WTC11 (cell line): Measurements from ENCODE around the gene IDH3A. TPM values are rescaled to one million over a fixed set of nuclear protein-coding genes. Genes with fewer than 3 reads are reported as not detected.
"Not testable (repeated sequence)": the region's sequence is repeated elsewhere in the genome, so short reads cannot be mapped to it uniquely, and the experiment has no call there.

ENCODE experiments used
- ATAC-seq: fragments of 200-7000 bp; cut with Tn5 transposase; 2 replicates; pipeline ENCODE4 v1.10.0; 2021; ENCODE audit warnings: mild to moderate bottlenecking, moderate library complexity
- CTCF ChIA-PET: fragments of 300-600 bp; sonication (Branson Sonifier 250); formaldehyde crosslinking; loops from one replicate; lab custom pipeline; 2021; ENCODE audit warnings: antibody characterized with exemption; lab: Charles Lee
- POLR2A ChIA-PET: fragments of 350-600 bp; sonication (Branson Sonifier 250); formaldehyde crosslinking; loops from one replicate; lab custom pipeline; 2021; ENCODE audit warnings: antibody characterized with exemption; lab: Charles Lee
- DNase-seq: peaks from one replicate; pipeline ENCODE4 v3.0.0; 2021; ENCODE audit warnings: low spot score
- H3K27ac Mint-ChIP-seq: 2 replicates; pipeline ENCODE4 v1.8.0; 2021; ENCODE audit warnings: mixed read lengths
- H3K27me3 Mint-ChIP-seq: 2 replicates; pipeline ENCODE4 v1.8.0; 2021; ENCODE audit warnings: low read depth, mild to moderate bottlenecking, moderate library complexity, mixed read lengths
- H3K36me3 Mint-ChIP-seq: 2 replicates; pipeline ENCODE4 v1.8.0; 2021; ENCODE audit warnings: mixed read lengths
- H3K4me1 Mint-ChIP-seq: 2 replicates; pipeline ENCODE4 v1.8.0; 2022; ENCODE audit warnings: mixed read lengths
- H3K4me3 Mint-ChIP-seq: 2 replicates; pipeline ENCODE4 v1.8.0; 2021; ENCODE audit warnings: mild to moderate bottlenecking, moderate library complexity, mixed read lengths
- H3K9me3 Mint-ChIP-seq: 2 replicates; pipeline ENCODE4 v1.8.0; 2021; ENCODE audit warnings: mixed read lengths
- ESRRA ChIP-seq: sonication (generic); formaldehyde crosslinking; IDR thresholded peaks from 2 replicates; pipeline ENCODE4 v1.8.1; 2022; ENCODE audit warnings: mild to moderate bottlenecking, missing genetic modification reagents, borderline replicate concordance
- FOXP4 ChIP-seq: sonication (generic); formaldehyde crosslinking; IDR thresholded peaks from 2 replicates; pipeline ENCODE4 v1.8.0; 2022; ENCODE audit warnings: mild to moderate bottlenecking, missing genetic modification reagents
- MLX ChIP-seq: sonication (generic); formaldehyde crosslinking; IDR thresholded peaks from 2 replicates; pipeline ENCODE4 v1.8.1; 2023; ENCODE audit warnings: mild to moderate bottlenecking, missing genetic modification reagents, moderate library complexity
- MYBL2 ChIP-seq: sonication (generic); formaldehyde crosslinking; IDR thresholded peaks from 2 replicates; pipeline ENCODE4 v1.8.1; 2023; ENCODE audit warnings: mild to moderate bottlenecking, moderate library complexity, missing genetic modification reagents
- NFYB ChIP-seq: sonication (generic); formaldehyde crosslinking; conservative IDR thresholded peaks from 2 replicates; pipeline ENCODE4 v1.8.0; 2022; ENCODE audit warnings: low read depth, missing genetic modification reagents
- PRDM15 ChIP-seq: sonication (generic); formaldehyde crosslinking; IDR thresholded peaks from 2 replicates; pipeline ENCODE4 v1.8.0; 2022; ENCODE audit warnings: missing genetic modification reagents
- RELA ChIP-seq: sonication (generic); formaldehyde crosslinking; IDR thresholded peaks from 2 replicates; pipeline ENCODE4 v1.8.1; 2022; ENCODE audit warnings: missing genetic modification reagents, mild to moderate bottlenecking, borderline replicate concordance
- TCF7 ChIP-seq: sonication (generic); formaldehyde crosslinking; IDR thresholded peaks from 2 replicates; pipeline ENCODE4 v1.8.0; 2022; ENCODE audit warnings: mild to moderate bottlenecking, low read depth, missing genetic modification reagents, moderate library complexity
- ZNF396 ChIP-seq: fragments of 250-450 bp; sonication (Bioruptor Pico); IDR thresholded peaks from 2 replicates; pipeline ENCODE4 v1.8.0; 2021; ENCODE audit warnings: mild to moderate bottlenecking, moderate library complexity, borderline replicate concordance
- total RNA-seq: library from RNA; stranded (reverse); gene quantifications from 3 replicates; pipeline ENCODE4 v1.2.3, GENCODE V29; 2021
- TF ChIP-seq, protein P1 (sequence below): sonication (generic); formaldehyde crosslinking; conservative IDR thresholded peaks from 2 replicates; pipeline ENCODE4 v1.8.1; 2023; ENCODE audit warnings: mild to moderate bottlenecking, low read depth, missing genetic modification reagents, moderate library complexity
- TF ChIP-seq, protein P2 (sequence below): fragments of 250-450 bp; sonication (Bioruptor Pico); IDR thresholded peaks from 2 replicates; pipeline ENCODE4 v1.9.0; 2021; ENCODE audit warnings: moderate library complexity, mild to moderate bottlenecking, inconsistent platforms, borderline replicate concordance

The IDH3A gene
- total RNA-seq, 1 experiment from 2014 or later, result 56.6 TPM

- peak overlapping the region; percentile 98 for H3K4me3 Mint-ChIP-seq
- TF ChIP-seq, protein P1, sequence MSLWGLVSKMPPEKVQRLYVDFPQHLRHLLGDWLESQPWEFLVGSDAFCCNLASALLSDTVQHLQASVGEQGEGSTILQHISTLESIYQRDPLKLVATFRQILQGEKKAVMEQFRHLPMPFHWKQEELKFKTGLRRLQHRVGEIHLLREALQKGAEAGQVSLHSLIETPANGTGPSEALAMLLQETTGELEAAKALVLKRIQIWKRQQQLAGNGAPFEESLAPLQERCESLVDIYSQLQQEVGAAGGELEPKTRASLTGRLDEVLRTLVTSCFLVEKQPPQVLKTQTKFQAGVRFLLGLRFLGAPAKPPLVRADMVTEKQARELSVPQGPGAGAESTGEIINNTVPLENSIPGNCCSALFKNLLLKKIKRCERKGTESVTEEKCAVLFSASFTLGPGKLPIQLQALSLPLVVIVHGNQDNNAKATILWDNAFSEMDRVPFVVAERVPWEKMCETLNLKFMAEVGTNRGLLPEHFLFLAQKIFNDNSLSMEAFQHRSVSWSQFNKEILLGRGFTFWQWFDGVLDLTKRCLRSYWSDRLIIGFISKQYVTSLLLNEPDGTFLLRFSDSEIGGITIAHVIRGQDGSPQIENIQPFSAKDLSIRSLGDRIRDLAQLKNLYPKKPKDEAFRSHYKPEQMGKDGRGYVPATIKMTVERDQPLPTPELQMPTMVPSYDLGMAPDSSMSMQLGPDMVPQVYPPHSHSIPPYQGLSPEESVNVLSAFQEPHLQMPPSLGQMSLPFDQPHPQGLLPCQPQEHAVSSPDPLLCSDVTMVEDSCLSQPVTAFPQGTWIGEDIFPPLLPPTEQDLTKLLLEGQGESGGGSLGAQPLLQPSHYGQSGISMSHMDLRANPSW, result no peak
- 0 out of 2 replicates have a peak, but pooled peaks have one; percentile 0 for TF ChIP-seq NFYB (CRISPR knock-in tag)
- TF ChIP-seq, protein P2, sequence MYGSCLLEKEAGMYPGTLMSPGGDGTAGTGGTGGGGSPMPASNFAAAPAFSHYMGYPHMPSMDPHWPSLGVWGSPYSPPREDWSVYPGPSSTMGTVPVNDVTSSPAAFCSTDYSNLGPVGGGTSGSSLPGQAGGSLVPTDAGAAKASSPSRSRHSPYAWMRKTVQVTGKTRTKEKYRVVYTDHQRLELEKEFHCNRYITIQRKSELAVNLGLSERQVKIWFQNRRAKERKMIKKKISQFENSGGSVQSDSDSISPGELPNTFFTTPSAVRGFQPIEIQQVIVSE (CRISPR knock-in tag), result no peak
- TF ChIP-seq, all 79 proteins: peak for 1
- peak; percentile 23 for ATAC-seq
- no peak for DNase-seq
- CTCF ChIA-PET, result interaction anchor here (0.7 to 2.7 kb wide), 9 partner anchors 17 to 1113 kb away, joined by 3 to 24 read pairs (median 3); partner anchors contain the start of genes ACSBG1 and CIB2
- Mint-ChIP-seq H3K36me3 (no peaks in the 10 kb centered on the region), H3K27me3 (peaks cover 4% of the 10 kb centered on the region; the same call in 1 of the 2 replicates), H3K9me3 (no peaks in the 10 kb centered on the region), H3K27ac (peak overlapping the region; percentile 94), H3K4me1 (peaks cover 23% of the 10 kb centered on the region)
- POLR2A ChIA-PET, result interaction anchor here (0.6 to 1.9 kb wide), 4 partner anchors 9 to 668 kb away, joined by 4 to 12 read pairs (median 4); partner anchors contain the start of gene CIB2
Observed at GRCh38 chr15:78148392-78149067, 632 bp upstream of the IDH3A start.

GRCh38 chr15:78149805-78150751 is 916 bp downstream of the IDH3A start:
- Mint-ChIP-seq H3K27me3 (peaks cover 4% of the 10 kb centered on the region; the same call in 1 of the 2 replicates), H3K4me1 (peaks cover 24% of the 10 kb centered on the region), H3K4me3 (peak overlapping the region; percentile 89), H3K36me3 (no peaks in the 10 kb centered on the region), H3K9me3 (no peaks in the 10 kb centered on the region), H3K27ac (peak overlapping the region; percentile 54; the same call in 1 of the 2 replicates)
- ChIA-PET POLR2A (interaction anchor here (1.0 to 1.9 kb wide), 2 partner anchors 19 to 149 kb away, joined by 3 to 12 read pairs; partner anchors contain the start of genes CIB2 and SKIC8), CTCF (interaction anchor here (0.8 to 2.7 kb wide), 7 partner anchors 11 to 1115 kb away, joined by 3 to 24 read pairs (median 4); partner anchors contain the start of gene CIB2)
- TF ChIP-seq PRDM15 (CRISPR knock-in tag) (no peak), MLX (no peak), RELA (CRISPR knock-in tag) (peak; percentile 11; the same call in 1 of the 2 replicates), FOXP4 (CRISPR knock-in tag) (0 out of 2 replicates have a peak, but pooled peaks have one; percentile 5), MYBL2 (CRISPR knock-in tag) (no peak), ESRRA (CRISPR knock-in tag) (0 out of 2 replicates have a peak, but pooled peaks have one; percentile 1), ZNF396 (no peak), TCF7 (no peak)
- DNase-seq, result peak; percentile 32
- ATAC-seq, result peak; percentile 15

DNA sequence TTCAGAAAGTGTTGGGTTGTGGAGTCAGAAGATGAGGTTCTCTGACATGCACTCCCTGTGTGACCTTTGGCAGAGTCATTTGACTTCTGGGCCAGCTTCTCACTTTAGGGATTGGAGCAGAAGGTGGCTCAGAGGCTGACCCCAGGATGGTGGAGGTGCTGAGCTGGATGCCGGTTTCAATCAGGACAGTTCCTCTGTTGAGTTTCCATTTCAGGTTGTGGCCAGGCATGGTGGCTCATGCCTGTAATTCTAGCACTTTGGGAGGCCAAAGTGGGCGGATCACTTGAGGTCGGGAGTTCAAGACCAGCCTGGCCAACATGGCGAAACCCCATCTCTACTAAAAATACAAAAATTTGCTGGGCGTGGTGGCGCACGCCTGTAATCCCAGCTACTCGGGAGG is 1.9 kb downstream of the IDH3A start:
- DNase-seq, H3K36me3 Mint-ChIP-seq, POLR2A ChIA-PET, H3K9me3 Mint-ChIP-seq, ATAC-seq, H3K27ac Mint-ChIP-seq, H3K27me3 Mint-ChIP-seq, CTCF ChIA-PET: not testable (repeated sequence)
- Mint-ChIP-seq H3K4me3 (peak overlapping the region; percentile 20; the same call in 1 of the 2 replicates), H3K4me1 (peaks cover 33% of the 10 kb centered on the region)
